HCT116 (cell line): ENCODE data around the gene SLAMF1.

Experiments
- CEBPB ChIP-seq: IDR thresholded peaks from 2 replicates; pipeline ENCODE4 v1.6.1; 2012; ENCODE audit warnings: low read depth
- CTCF ChIP-seq, 3 experiments: fragments of 200-600 bp in 1 of 3; sonication (generic) in 1 of 3; IDR thresholded peaks in 2 of 3; conservative IDR thresholded peaks in 1 of 3; 2 replicates each; pipeline ENCODE4 v1.5.1; 2012 to 2017; ENCODE audit warnings: low read depth in 2 of 3, low read length in 2 of 3, antibody characterized with exemption in 1 of 3, borderline replicate concordance in 1 of 3, control low read depth in 1 of 3, mild to moderate bottlenecking in 1 of 3, mixed read lengths in 1 of 3, mixed run types in 1 of 3, moderate library complexity in 1 of 3; ENCODE audit not compliant: insufficient read depth in 1 of 3
- ELF1 ChIP-seq: IDR thresholded peaks from 2 replicates; pipeline ENCODE4 v1.6.1; 2012; ENCODE audit warnings: low read depth, borderline replicate concordance
- EZH2phosphoT487 ChIP-seq: fragments of 200-600 bp; IDR thresholded peaks from 2 replicates; pipeline ENCODE4 v1.6.1; 2018; ENCODE audit warnings: antibody characterized with exemption, borderline replicate concordance
- MAX ChIP-seq: IDR thresholded peaks from 2 replicates; pipeline ENCODE4 v1.6.1; 2012
- POLR2A ChIP-seq: IDR thresholded peaks from 2 replicates; pipeline ENCODE4 v1.7.0; 2011; ENCODE audit warnings: borderline replicate concordance; ENCODE audit not compliant: insufficient read depth, insufficient read length; ENCODE audit errors: extremely low read depth
- POLR2AphosphoS5 ChIP-seq: IDR thresholded peaks from 2 replicates; pipeline ENCODE4 v1.6.1; 2011; ENCODE audit warnings: mild to moderate bottlenecking, low read depth, low read length, moderate library complexity
- REST ChIP-seq: IDR thresholded peaks from 2 replicates; pipeline ENCODE4 v1.6.1; 2012; ENCODE audit warnings: low read depth
- ZNF274 ChIP-seq: fragments of 200-500 bp; sonication (Bioruptor generic); IDR thresholded peaks from 2 replicates; pipeline ENCODE4 v1.6.1; 2014; ENCODE audit warnings: mild to moderate bottlenecking, low read depth, low read length, inconsistent platforms

- TF ChIP-seq POLR2AphosphoS5 (no peak), EZH2phosphoT487 (no peak), POLR2A (no peak), CTCF (IDR thresholded peaks at IDR 0.05 in 2 of 3, conservative IDR thresholded peaks at IDR 0.05 in 1 of 3; ENCODE audit: borderline replicate concordance in 1 of 3, insufficient read depth in 1 of 3, low read depth in 2 of 3, low read length in 2 of 3) (no peak), CEBPB (no peak), ZNF274 (no peak), ELF1 (no peak), MAX (no peak), REST (no peak)
Observed at GRCh38 chr1:160636547-160636946, 10.3 kb downstream of the SLAMF1 start.
